ENCODE measurements around the gene XK.
"Not testable (repeated sequence)": the region's sequence is repeated elsewhere in the genome, so short reads cannot be mapped to it uniquely, and the experiment has no call there.

The XK gene

GRCh38 chrX:37685381-37686359 is at the start of gene XK:
XK (plus strand) TSS chrX:37685791; CDS start chrX:37685962, 171 bp downstream.
- peak; percentile 31 for DNase-seq

- DNase-seq = no peak
Measured at GRCh38 chrX:37638047-37638446, 47.5 kb upstream of the XK start.

GRCh38 chrX:37640142-37640541 is 45.4 kb upstream of the XK start:
- DNase-seq = peak; percentile 80

GRCh38 chrX:37641859-37642258 is 43.7 kb upstream of the XK start:
- no peak for DNase-seq

- no peak for DNase-seq
Measured at GRCh38 chrX:37644381-37645305, 40.9 kb upstream of the XK start.

GRCh38 chrX:37646254-37646653 is 39.3 kb upstream of the XK start:
- DNase-seq = no peak

GRCh38 chrX:37650879-37651278 is 34.7 kb upstream of the XK start:
- not testable (repeated sequence) for DNase-seq

GRCh38 chrX:37651921-37652452 is 33.6 kb upstream of the XK start:
- no peak for DNase-seq

- no peak for DNase-seq
Measured at GRCh38 chrX:37652589-37653231, 32.9 kb upstream of the XK start.

GRCh38 chrX:37653397-37654085 is 32.0 kb upstream of the XK start:
- DNase-seq = no peak

- DNase-seq = no peak
Measured at GRCh38 chrX:37658343-37659030, 27.1 kb upstream of the XK start.

- DNase-seq = no peak
Measured at GRCh38 chrX:37659047-37659446, 26.5 kb upstream of the XK start.

GRCh38 chrX:37662181-37662580 is 23.4 kb upstream of the XK start:
- DNase-seq = peak; percentile 64

- no peak for DNase-seq
Measured at GRCh38 chrX:37666516-37666915, 19.1 kb upstream of the XK start.

- DNase-seq = no peak
Measured at GRCh38 chrX:37667141-37667540, 18.4 kb upstream of the XK start.

- no peak for DNase-seq
Measured at GRCh38 chrX:37672563-37672962, 13.0 kb upstream of the XK start.

GRCh38 chrX:37676811-37677210 is 8.8 kb upstream of the XK start:
- DNase-seq = no peak

- DNase-seq = no peak
Measured at GRCh38 chrX:37677243-37677642, 8.3 kb upstream of the XK start.

- no peak for DNase-seq
Measured at GRCh38 chrX:37677765-37678164, 7.8 kb upstream of the XK start.

- no peak for DNase-seq
Measured at GRCh38 chrX:37678574-37678973, 7.0 kb upstream of the XK start.

- no peak for DNase-seq
Measured at GRCh38 chrX:37679230-37679629, 6.4 kb upstream of the XK start.

- no peak for DNase-seq
Measured at GRCh38 chrX:37679888-37680287, 5.7 kb upstream of the XK start.

All from MV-4-11 (cell line).